Hepatocyte (in vitro differentiated cells): ENCODE measurements around the gene SERP2. TPM values are rescaled to one million over a fixed set of nuclear protein-coding genes. Genes with fewer than 3 reads are reported as not detected.
A peak's percentile ranks its signal among the peaks of the same experiment; 100 is the strongest.

ENCODE experiments used
- DNase-seq: peaks from one replicate; pipeline ENCODE4 v3.0.0-alpha.2; 2016; ENCODE audit warnings: low spot score
- H2AFZ ChIP-seq: fragments of 200-600 bp; sonication (generic); 2 replicates; pipeline ENCODE4 v1.6.0; 2016; ENCODE audit warnings: antibody characterized with exemption, mild to moderate bottlenecking
- H3K27ac ChIP-seq: fragments of 200-600 bp; sonication (generic); 2 replicates; pipeline ENCODE4 v1.5.1; 2016; ENCODE audit warnings: mild to moderate bottlenecking
- H3K27me3 ChIP-seq: fragments of 200-600 bp; sonication (generic); 2 replicates; pipeline ENCODE4 v1.6.1; 2016
- H3K36me3 ChIP-seq: fragments of 200-600 bp; sonication (generic); replicated peaks from 2 replicates; pipeline ENCODE4 v1.5.1; 2016; ENCODE audit warnings: low read depth; ENCODE audit not compliant: insufficient read depth
- H3K4me1 ChIP-seq: fragments of 200-600 bp; sonication (generic); 2 replicates; pipeline ENCODE4 v1.5.1; 2016; ENCODE audit warnings: mild to moderate bottlenecking, moderate library complexity; ENCODE audit not compliant: insufficient read depth
- H3K4me2 ChIP-seq: fragments of 200-600 bp; sonication (generic); 2 replicates; pipeline ENCODE4 v1.6.0; 2016
- H3K4me3 ChIP-seq: fragments of 200-600 bp; sonication (generic); 2 replicates; pipeline ENCODE4 v1.5.1; 2016; ENCODE audit warnings: mild to moderate bottlenecking
- H3K79me2 ChIP-seq: fragments of 200-600 bp; sonication (generic); 2 replicates; pipeline ENCODE4 v1.6.0; 2017; ENCODE audit warnings: mild to moderate bottlenecking
- H3K9me2 ChIP-seq: fragments of 200-600 bp; sonication (generic); replicated peaks from 2 replicates; pipeline ENCODE4 v1.6.0; 2017; ENCODE audit warnings: mild to moderate bottlenecking; ENCODE audit not compliant: insufficient read depth
- H3K9me3 ChIP-seq: fragments of 200-600 bp; sonication (generic); 2 replicates; pipeline ENCODE4 v1.5.1; 2016; ENCODE audit warnings: low read depth, mild to moderate bottlenecking
- H4K20me1 ChIP-seq: fragments of 200-600 bp; sonication (generic); 2 replicates; pipeline ENCODE4 v1.6.0; 2016; ENCODE audit warnings: mild to moderate bottlenecking; ENCODE audit not compliant: insufficient read depth, poor library complexity, severe bottlenecking
- CTCF ChIP-seq: fragments of 200-600 bp; sonication (generic); IDR thresholded peaks from 2 replicates; pipeline ENCODE4 v1.5.1; 2016; ENCODE audit warnings: antibody characterized with exemption, mild to moderate bottlenecking; ENCODE audit not compliant: poor library complexity
- EZH2 ChIP-seq: fragments of 200-600 bp; sonication (generic); IDR thresholded peaks from 2 replicates; pipeline ENCODE4 v1.6.1; 2016; ENCODE audit warnings: antibody characterized with exemption, mild to moderate bottlenecking, borderline replicate concordance
- EZH2phosphoT487 ChIP-seq: fragments of 200-600 bp; sonication (generic); IDR thresholded peaks from one replicate; pipeline ENCODE4 v1.6.1; 2018; ENCODE audit warnings: antibody characterized with exemption, mild to moderate bottlenecking, low read depth, moderate library complexity; ENCODE audit not compliant: unreplicated experiment, severe bottlenecking
- WGBS: methylation state at CpG from one replicate; pipeline ENCODE4 v1.1.6; 2016; ENCODE audit warnings: low lambda C conversion rate; ENCODE audit errors: missing lambda C conversion rate; 5-methylcytosine and 5-hydroxymethylcytosine counted together
- polyA plus RNA-seq: library from polyadenylated mRNA; unstranded; fragments of >200 nt; fragmentation: Nextera tagmentation; extraction: Ambion mirVana; gene quantifications from 2 replicates; pipeline ENCODE4 v1.2.1, GENCODE V29; 2016
- total RNA-seq: library from RNA; depleted of rRNA; stranded (reverse); fragments of >200 nt; gene quantifications from 2 replicates; pipeline ENCODE4 v1.2.3, GENCODE V29; 2014

The SERP2 gene
- total and polyA plus RNA-seq, 2 experiments from 2014 or later: 1.8 to 7.7 TPM

- peak overlapping the region; percentile 81 for H3K27ac ChIP-seq
- H3K27me3 ChIP-seq: no peaks in the 10 kb centered on the region
- no peaks in the 10 kb centered on the region for H4K20me1 ChIP-seq
- H3K9me3 ChIP-seq: no peaks in the 10 kb centered on the region
- 79% methylated on average over 4 of the region's 4 CpGs for WGBS
- peak overlapping the region; percentile 49 for H3K4me2 ChIP-seq
- no peak for TF ChIP-seq CTCF
- no peak for TF ChIP-seq EZH2phosphoT487
- TF ChIP-seq EZH2: no peak
- H3K9me2 ChIP-seq: no peaks in the 10 kb centered on the region
- DNase-seq: no peak
- no peaks in the 10 kb centered on the region for H3K36me3 ChIP-seq
- H3K4me3 ChIP-seq: no peak overlapping the region
- peaks cover 26% of the 10 kb centered on the region for H3K4me1 ChIP-seq
- no peaks in the 10 kb centered on the region for H3K79me2 ChIP-seq
- no peak overlapping the region for H2AFZ ChIP-seq
These were observed 42.2 kb upstream of the SERP2 start for GRCh38 chr13:44331446-44331845.

- H3K9me3 ChIP-seq: no peaks in the 10 kb centered on the region
- H3K4me1 ChIP-seq: peaks cover 26% of the 10 kb centered on the region
- no peak overlapping the region for H3K4me3 ChIP-seq
- no peaks in the 10 kb centered on the region for H3K9me2 ChIP-seq
- TF ChIP-seq EZH2phosphoT487 (no peak), EZH2 (no peak), CTCF (no peak)
- DNase-seq: peak; percentile 56
- no peaks in the 10 kb centered on the region for H4K20me1 ChIP-seq
- peak overlapping the region; percentile 81 for H3K27ac ChIP-seq
- H2AFZ ChIP-seq: no peak overlapping the region
- no peaks in the 10 kb centered on the region for H3K36me3 ChIP-seq
- H3K79me2 ChIP-seq: no peaks in the 10 kb centered on the region
- WGBS: 40% methylated on average over 7 of the region's 7 CpGs
- no peaks in the 10 kb centered on the region for H3K27me3 ChIP-seq
- peak overlapping the region; percentile 49 for H3K4me2 ChIP-seq
These were observed 41.4 kb upstream of the SERP2 start for GRCh38 chr13:44331912-44332851.

- H3K27ac ChIP-seq: no peak overlapping the region
- H3K79me2 ChIP-seq: no peaks in the 10 kb centered on the region
- H3K4me1 ChIP-seq: peaks cover 26% of the 10 kb centered on the region
- TF ChIP-seq CTCF (no peak), EZH2phosphoT487 (no peak), EZH2 (no peak)
- H3K4me2 ChIP-seq: no peak overlapping the region
- H4K20me1 ChIP-seq: no peaks in the 10 kb centered on the region
- H3K27me3 ChIP-seq: no peaks in the 10 kb centered on the region
- H3K36me3 ChIP-seq: no peaks in the 10 kb centered on the region
- DNase-seq: no peak
- H3K9me2 ChIP-seq: no peaks in the 10 kb centered on the region
- H3K4me3 ChIP-seq: no peak overlapping the region
- H3K9me3 ChIP-seq: no peaks in the 10 kb centered on the region
- H2AFZ ChIP-seq: no peak overlapping the region
- WGBS: 66% methylated on average over 5 of the region's 5 CpGs
These were observed 39.5 kb upstream of the SERP2 start for GRCh38 chr13:44333950-44334655.
